Fibroblast of mammary gland (primary cell): ENCODE results near the gene PAX9.

Source experiments
- DNase-seq: peaks from one replicate; pipeline ENCODE4 v3.0.0-alpha.2; 2010; ENCODE audit warnings: low read depth
- H3K4me3 ChIP-seq: 2 replicates; pipeline ENCODE4 v1.5.1; 2011; ENCODE audit warnings: low read depth, mild to moderate bottlenecking, low read length, moderate library complexity; ENCODE audit not compliant: control insufficient read depth
- CTCF ChIP-seq: conservative IDR thresholded peaks from 2 replicates; pipeline ENCODE4 v1.5.1; 2011; ENCODE audit warnings: low read depth, low read length, inconsistent platforms; ENCODE audit not compliant: control insufficient read depth, insufficient read depth

The PAX9 gene

GRCh38 chr14:36625436-36625835 is 36.2 kb upstream of the PAX9 start:
- no peak overlapping the region for H3K4me3 ChIP-seq
- DNase-seq = no peak
- TF ChIP-seq CTCF = no peak

GRCh38 chr14:36626151-36626550 is 35.5 kb upstream of the PAX9 start:
- DNase-seq = no peak
- TF ChIP-seq CTCF = no peak
- H3K4me3 ChIP-seq = no peak overlapping the region

- H3K4me3 ChIP-seq = no peak overlapping the region
- TF ChIP-seq CTCF = no peak
- DNase-seq = no peak
Measured at GRCh38 chr14:36627981-36628380, 33.7 kb upstream of the PAX9 start.

- DNase-seq = no peak
- H3K4me3 ChIP-seq = no peak overlapping the region
- TF ChIP-seq CTCF = no peak
Measured at GRCh38 chr14:36633580-36633979, 28.1 kb upstream of the PAX9 start.

GRCh38 chr14:36646664-36647416 is 14.8 kb upstream of the PAX9 start:
- no peak for TF ChIP-seq CTCF
- no peak for DNase-seq
- H3K4me3 ChIP-seq = no peak overlapping the region

GRCh38 chr14:36647417-36647823 is 14.2 kb upstream of the PAX9 start:
- no peak for TF ChIP-seq CTCF
- no peak overlapping the region for H3K4me3 ChIP-seq

More at GRCh38 chr14:36647417-36647823, 14.2 kb upstream of the PAX9 start:
- DNase-seq = no peak
